ENCODE results near the gene FKBP14. TPM values are rescaled to one million over a fixed set of nuclear protein-coding genes. Genes with fewer than 3 reads are reported as not detected.
A peak's percentile ranks its signal among the peaks of the same experiment; 100 is the strongest.
"Not testable (repeated sequence)": the region's sequence is repeated elsewhere in the genome, so short reads cannot be mapped to it uniquely, and the experiment has no call there.

Gene FKBP14
- total RNA-seq, 2 donors from 2014 or later, result 9.6 to 22.7 TPM

GRCh38 chr7:30061786-30062185, 35.3 kb upstream of the FKBP14 start:
- WGBS, 2 donors, result 9 to 10% methylated on average over 3 of the region's 3 CpGs
- H3K27ac ChIP-seq; H3K4me3 ChIP-seq; H3K4me1 ChIP-seq; H3K9me3 ChIP-seq; H3K36me3 ChIP-seq (replicated peaks in 1 of 2; ENCODE audit: insufficient read depth in 1 of 2, low read depth in 2 of 2); H3K27me3 ChIP-seq; intact Hi-C loops (cut with DNase I): not testable (repeated sequence)
- peak; percentile 86 for ATAC-seq
- TF ChIP-seq CTCF (IDR thresholded peaks at IDR 0.05), result peak; percentile 32 to 78 (median 70)
- peak; percentile 46 to 67 (median 49) for DNase-seq

GRCh38 chr7:30057741-30058140, 31.2 kb upstream of the FKBP14 start:
- ATAC-seq (no peak), DNase-seq (no peak)
- TF ChIP-seq POLR2A (IDR thresholded peaks at IDR 0.05) (no peak), CTCF (IDR thresholded peaks at IDR 0.05) (no peak)
- no peaks in the 10 kb centered on the region for H3K9me3 ChIP-seq
- no peak overlapping the region for H3K27ac ChIP-seq
- no peaks in the 10 kb centered on the region for H3K27me3 ChIP-seq
- no peak overlapping the region for H3K4me3 ChIP-seq
- intact Hi-C loops (cut with DNase I), result no loop called here
- H3K36me3 ChIP-seq (replicated peaks in 1 of 2; ENCODE audit: insufficient read depth in 1 of 2, low read depth in 2 of 2), result peaks cover 0 to 2% of the 10 kb centered on the region in 2 donors
- H3K4me1 ChIP-seq, result no peaks in the 10 kb centered on the region

- TF ChIP-seq CTCF (IDR thresholded peaks at IDR 0.05) (no peak), POLR2A (IDR thresholded peaks at IDR 0.05) (no peak)
- Histone ChIP-seq H3K4me1 (no peaks in the 10 kb centered on the region), H3K36me3 (replicated peaks in 1 of 2; ENCODE audit: insufficient read depth in 1 of 2, low read depth in 2 of 2) (peaks cover 0 to 2% of the 10 kb centered on the region in 2 donors), H3K27me3 (no peaks in the 10 kb centered on the region), H3K4me3 (no peak overlapping the region), H3K9me3 (no peaks in the 10 kb centered on the region), H3K27ac (no peak overlapping the region)
- 87 to 95% methylated on average over 3 of the region's 3 CpGs for WGBS, 2 donors
- intact Hi-C loops (cut with DNase I), result no loop called here
- no peak for DNase-seq
- ATAC-seq, result no peak
These were observed 26.6 kb upstream of the FKBP14 start for GRCh38 chr7:30053068-30053467.

- no peaks in the 10 kb centered on the region for H3K9me3 ChIP-seq
- H3K4me3 ChIP-seq, result no peak overlapping the region
- no peak overlapping the region for H3K27ac ChIP-seq
- DNase-seq (no peak), ATAC-seq (no peak)
- H3K27me3 ChIP-seq, result no peaks in the 10 kb centered on the region
- TF ChIP-seq CTCF (IDR thresholded peaks at IDR 0.05) (no peak), POLR2A (IDR thresholded peaks at IDR 0.05) (no peak)
- H3K36me3 ChIP-seq (replicated peaks in 1 of 2; ENCODE audit: insufficient read depth in 1 of 2, low read depth in 2 of 2), result no peaks in the 10 kb centered on the region
- H3K4me1 ChIP-seq, result peaks cover 20% of the 10 kb centered on the region
- 84 to 92% methylated on average over 4 of the region's 4 CpGs for WGBS, 2 donors
- intact Hi-C loops (cut with DNase I), result no loop called here
These were observed 22.7 kb upstream of the FKBP14 start for GRCh38 chr7:30049173-30049572.

GRCh38 chr7:30048582-30048981, 22.1 kb upstream of the FKBP14 start:
- Histone ChIP-seq H3K36me3 (replicated peaks in 1 of 2; ENCODE audit: insufficient read depth in 1 of 2, low read depth in 2 of 2) (no peaks in the 10 kb centered on the region), H3K27ac (no peak overlapping the region), H3K4me3 (no peak overlapping the region), H3K27me3 (no peaks in the 10 kb centered on the region), H3K9me3 (no peaks in the 10 kb centered on the region), H3K4me1 (peaks cover 20% of the 10 kb centered on the region)
- intact Hi-C loops (cut with DNase I), result no loop called here
- DNase-seq (no peak), ATAC-seq (no peak)
- WGBS, 2 donors, result 84 to 98% methylated on average over 2 of the region's 2 CpGs
- TF ChIP-seq CTCF (IDR thresholded peaks at IDR 0.05), result no peak
- TF ChIP-seq POLR2A (IDR thresholded peaks at IDR 0.05), result no peak

Measured in body of pancreas (tissue), 4 donors.